Measurements from ENCODE around the gene HLA-DPB1.

HLA-DPB1 gene

GRCh38 chr6:33064723-33065122, 11.1 kb upstream of the HLA-DPB1 start:
- no peak for TF ChIP-seq CTCF (conservative IDR thresholded peaks at IDR 0.05)
- H3K27ac ChIP-seq: no peak overlapping the region

GRCh38 chr6:33065312-33065711, 10.5 kb upstream of the HLA-DPB1 start:
- H3K27ac ChIP-seq: no peak overlapping the region
- no peak for TF ChIP-seq CTCF (conservative IDR thresholded peaks at IDR 0.05)

DNA sequence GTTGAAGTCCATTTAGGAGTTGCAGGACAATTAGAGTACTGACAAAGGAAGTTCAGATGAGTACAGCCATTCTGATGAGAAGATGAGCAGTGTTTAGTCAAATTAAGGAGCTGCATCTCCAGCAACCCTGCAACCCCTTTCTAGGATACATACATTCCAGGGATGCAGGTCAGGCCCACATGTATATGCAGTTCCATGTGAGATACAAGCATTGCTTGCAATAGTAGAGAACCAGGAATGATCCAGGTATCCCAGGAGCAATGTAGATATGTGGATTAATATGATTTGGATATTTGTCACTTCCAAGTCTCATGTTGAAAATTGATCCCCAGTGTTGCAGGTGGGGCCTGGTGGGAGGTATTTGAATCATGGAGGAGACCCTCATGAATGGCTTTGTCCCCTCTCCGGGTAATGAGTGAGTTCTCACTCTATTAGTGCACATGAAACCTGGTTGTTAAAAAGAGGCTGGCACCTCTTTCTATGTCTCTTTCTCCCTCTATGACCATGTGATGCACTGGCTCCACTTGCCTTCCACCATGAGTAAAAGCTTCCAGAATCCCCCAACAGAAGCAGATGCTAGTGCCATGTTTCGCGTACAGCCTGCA, 8.8 kb upstream of the HLA-DPB1 start:
- no peak for TF ChIP-seq CTCF (conservative IDR thresholded peaks at IDR 0.05)
- no peak overlapping the region for H3K27ac ChIP-seq

GRCh38 chr6:33069021-33069738, 6.6 kb upstream of the HLA-DPB1 start:
- no peak overlapping the region for H3K27ac ChIP-seq
- no peak for TF ChIP-seq CTCF (conservative IDR thresholded peaks at IDR 0.05)

DNA sequence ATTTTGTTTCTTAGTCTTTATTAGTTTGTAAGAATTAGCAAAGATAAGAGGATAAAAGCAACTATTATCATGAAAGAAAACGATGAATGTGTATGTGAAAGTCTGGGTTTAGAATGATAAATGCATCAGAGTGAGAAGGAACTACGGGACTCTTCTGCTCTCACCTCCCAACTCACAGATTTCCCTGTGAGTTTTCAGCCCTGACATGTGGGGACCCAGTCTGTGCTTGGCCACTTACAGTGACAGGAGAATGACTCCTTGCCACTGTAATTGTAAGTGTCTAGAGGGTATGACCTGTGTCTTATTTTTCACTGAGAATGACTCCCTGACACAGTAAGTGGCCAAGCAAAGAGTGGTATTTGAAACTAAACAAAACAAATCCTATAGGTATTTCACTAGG, 4.9 kb upstream of the HLA-DPB1 start:
- H3K27ac ChIP-seq: no peak overlapping the region
- TF ChIP-seq CTCF (conservative IDR thresholded peaks at IDR 0.05): no peak

DNA sequence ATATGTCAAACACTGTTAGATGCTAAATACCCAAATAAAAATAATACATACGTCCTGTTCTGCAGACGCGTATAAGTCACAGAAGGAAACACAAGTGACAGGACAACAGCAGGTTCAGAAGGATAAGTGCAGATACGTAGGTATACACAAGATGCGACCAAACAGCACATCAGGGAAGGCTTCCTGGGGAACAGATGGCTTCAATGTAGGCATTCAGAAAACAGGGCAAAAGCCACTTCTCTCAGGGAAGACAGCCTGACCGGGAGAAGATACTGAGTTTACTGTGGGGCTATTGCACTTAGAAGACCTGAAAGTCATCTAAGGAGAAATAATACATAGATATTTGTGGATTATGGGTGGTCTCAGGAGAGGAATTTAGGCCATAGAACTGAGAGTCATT, 4.2 kb upstream of the HLA-DPB1 start:
- no peak for TF ChIP-seq CTCF (conservative IDR thresholded peaks at IDR 0.05)
- no peak overlapping the region for H3K27ac ChIP-seq

GRCh38 chr6:33072508-33073100, 3.2 kb upstream of the HLA-DPB1 start:
- TF ChIP-seq CTCF (conservative IDR thresholded peaks at IDR 0.05): no peak
- no peak overlapping the region for H3K27ac ChIP-seq
